Measurements from ENCODE around the gene KAT7.
A peak's percentile ranks its signal among the peaks of the same experiment; 100 is the strongest.

Gene KAT7

DNA sequence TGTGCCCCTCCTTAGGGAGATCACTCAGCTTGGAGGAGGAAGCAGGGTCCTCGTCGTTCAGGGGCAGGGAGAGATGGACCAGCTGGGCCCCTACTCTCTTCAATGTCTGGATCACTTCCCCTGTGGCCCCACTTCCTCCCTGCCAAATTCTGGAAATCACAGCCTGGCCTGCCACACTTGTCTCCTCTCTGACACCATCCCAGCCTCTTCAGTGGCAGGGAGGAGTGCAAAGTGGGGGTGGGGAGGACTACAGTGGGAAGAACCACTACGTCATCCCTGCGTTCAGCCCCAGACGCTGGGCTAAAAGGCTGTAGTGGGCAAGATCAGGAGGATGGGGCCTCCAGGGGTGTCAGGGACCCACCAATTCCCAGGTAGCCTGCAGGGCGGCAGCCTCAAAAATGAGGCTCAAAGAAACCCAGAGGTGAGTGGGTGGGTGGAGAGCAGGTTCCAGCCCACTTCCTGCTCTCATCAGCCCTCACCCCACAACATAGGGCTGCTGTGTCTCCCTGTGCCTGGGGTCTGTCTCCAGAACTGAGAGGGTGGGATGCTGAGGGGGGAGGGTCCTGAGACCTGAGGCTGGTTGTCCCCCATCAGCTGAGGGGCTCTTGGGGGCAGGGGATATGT lies 84.4 kb downstream of the KAT7 start:
- DNase-seq, result no peak

DNA sequence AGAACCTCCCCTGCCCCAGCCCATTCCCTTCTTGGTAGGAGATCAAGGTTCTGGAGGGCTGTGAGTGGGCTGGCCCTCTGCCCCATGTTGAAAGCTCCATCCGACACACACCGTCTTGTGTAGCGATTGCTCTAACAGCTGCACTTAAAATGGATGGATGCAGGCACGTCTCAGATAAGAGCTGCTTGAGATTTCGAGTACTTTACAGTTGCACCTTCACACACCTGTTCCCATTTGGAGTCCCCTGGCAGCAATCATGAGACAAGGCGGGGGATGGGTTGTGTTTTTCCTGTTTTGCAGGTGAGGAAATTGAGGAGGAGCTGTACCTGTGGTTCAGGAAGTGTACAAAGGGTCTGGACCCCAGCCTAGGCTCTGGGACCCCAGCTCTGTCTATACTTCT lies 85.0 kb downstream of the KAT7 start:
- DNase-seq, result no peak

DNA sequence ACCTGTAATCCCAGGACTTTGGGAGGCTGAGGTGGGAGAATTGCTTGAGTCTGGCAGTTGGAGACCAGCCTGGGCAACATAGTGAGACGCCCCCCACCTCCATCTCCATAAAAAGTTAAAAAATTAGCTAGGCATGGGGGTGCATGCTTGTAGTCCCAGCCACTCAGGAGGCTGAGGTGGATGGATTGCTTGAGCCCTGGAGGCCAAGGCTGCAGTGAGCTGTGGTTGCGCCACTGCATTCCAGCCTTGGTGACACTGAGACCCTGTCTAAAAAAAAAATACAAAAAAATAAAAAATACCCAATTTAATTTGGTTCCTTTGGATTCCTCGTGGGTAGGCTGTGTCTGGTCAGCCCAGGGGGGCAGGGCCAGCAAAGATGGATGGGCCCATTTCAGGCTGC lies 85.4 kb downstream of the KAT7 start:
- no peak for DNase-seq

DNA sequence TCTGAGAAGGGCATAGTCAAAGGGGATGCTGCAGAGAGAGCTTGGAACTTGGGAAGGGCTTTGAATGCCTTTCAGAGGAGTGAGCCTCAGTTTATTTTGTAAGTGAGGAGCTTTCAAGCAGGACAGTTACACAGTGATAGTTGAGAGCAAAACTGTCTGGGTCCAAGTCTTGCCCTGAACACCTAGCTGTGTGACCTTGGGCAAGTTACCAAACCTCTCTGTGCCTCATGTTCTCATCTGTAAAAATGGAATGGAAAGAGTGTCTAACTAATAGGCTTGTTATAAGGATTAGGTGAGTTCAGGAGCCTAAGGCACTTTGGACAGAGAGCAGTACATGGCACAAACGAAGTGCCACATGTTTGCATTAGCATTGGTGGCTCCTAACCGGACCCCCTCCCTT lies 86.4 kb downstream of the KAT7 start:
- DNase-seq, result no peak

DNA sequence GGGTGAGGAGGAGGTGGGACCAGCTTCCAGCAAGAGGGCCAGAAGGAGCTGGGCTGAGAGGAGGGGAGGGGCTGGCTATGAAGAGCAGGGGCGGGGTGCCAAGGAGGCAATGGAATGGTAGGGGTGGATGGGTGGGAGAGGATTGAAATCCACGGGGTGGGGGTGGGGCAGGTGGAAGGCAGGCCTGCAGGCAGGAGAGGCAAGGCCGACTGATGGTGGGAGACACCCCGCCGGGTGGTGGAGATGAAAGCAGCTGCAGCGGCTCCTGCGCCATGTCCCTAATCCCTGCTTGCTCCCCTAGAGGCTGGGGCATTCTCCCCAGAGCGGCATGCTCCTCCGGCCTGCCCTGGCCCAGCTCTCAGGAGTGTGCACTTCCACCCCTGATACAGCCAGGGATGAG lies 87.2 kb downstream of the KAT7 start:
- DNase-seq, result no peak

DNA sequence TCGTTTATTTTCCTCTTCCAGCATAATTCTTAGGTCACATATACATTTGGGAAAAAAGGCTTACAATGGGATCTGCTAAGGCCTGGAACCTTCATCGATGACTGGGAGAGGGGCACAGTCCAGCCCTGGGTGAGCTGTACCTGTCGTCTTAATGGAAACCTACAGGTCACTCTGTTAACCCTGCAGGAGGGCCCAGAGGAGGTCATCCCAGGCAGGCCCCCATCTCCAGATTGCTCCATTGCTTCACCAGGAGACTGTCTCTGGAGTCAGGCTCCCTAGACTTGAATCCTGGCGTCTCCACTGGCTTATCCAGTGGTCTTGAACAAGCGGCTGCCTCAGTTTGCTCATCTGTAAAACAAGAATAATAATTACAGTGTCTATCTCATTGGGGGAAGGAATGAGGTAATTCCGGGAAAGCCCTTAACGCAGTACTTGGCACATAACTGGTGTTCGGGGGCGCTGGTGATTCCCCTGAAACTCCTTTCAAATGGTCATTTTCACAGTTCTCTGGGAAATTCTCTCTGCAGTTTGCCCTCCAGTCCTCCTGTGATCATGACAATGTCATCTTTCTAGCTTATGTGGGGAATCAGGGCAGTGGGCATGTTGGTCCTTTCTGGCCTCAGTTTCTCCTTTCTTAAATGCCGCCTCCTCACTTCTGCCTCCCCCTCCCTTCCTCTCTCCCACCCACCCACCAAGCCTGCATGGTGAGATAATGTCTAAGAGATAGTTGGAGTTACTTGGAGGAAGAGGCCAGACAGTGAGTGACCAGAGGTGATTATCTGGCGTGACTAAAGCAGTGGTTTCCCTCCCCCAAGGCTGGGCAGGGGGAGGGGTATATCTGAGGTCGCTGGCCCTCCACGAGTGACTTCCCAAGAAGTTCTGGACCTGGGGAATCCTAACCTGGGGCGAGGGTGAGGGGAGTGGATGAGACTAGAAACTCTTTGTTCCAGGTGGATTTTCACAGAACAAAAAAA lies 90.7 kb downstream of the KAT7 start:
- DNase-seq, result no peak

DNA sequence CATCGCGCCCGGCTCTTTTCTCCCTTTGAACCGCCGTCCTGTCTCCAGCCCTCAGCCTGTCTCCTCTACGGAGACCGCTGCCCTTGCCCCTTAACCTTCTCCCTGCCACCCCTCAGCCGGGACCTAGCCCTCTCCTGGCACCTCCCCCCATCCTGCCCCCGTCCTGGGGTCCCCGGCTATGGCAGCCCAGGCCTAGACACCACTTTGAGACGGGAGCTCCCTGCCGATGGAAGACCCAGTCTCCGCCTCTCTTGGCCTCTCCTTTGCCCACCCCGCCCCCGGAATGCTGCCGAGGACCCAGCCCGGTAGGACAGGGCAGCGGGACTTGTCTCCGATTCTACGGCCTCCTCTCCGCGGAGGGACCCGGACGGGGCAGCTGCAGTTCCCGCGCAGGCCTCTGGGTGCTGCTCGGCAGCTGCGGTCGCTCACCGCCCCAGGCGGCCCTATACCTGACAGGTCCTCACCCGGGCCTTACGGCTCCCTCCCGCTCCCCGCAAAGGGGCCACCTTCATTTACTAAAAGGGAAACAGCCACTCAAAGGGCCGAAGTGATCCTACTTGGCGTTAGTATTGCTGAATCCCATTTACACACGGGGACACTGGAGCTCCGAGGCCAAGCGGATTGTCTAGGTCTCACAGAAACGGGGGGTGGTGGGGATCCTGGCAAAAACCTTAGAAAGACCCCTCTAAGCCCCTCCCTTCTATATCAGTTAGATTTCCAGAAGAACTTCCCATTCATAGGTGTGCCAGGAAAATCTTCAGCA lies 92.0 kb downstream of the KAT7 start:
- DNase-seq, result peak in 6 of 14 donors; percentile 0 to 41 (median 4)

DNA sequence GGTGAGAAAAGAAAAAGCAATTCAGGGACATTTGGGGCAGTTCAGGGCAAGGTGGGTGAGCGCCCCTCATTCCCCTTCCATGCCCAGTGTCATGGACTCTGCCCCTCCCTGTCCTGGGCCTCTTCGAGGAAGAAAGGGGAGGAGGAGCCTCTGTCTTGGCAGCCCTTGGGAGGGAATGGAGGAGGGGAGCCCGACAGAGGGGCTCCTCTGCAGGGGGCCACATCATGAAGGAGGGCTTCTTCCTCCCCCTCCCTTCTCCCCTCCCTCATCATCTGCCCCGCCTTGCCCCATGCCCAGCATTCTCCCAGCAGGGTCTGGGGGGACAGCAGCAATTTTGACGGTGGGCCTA lies 92.5 kb downstream of the KAT7 start:
- no peak for DNase-seq

DNA sequence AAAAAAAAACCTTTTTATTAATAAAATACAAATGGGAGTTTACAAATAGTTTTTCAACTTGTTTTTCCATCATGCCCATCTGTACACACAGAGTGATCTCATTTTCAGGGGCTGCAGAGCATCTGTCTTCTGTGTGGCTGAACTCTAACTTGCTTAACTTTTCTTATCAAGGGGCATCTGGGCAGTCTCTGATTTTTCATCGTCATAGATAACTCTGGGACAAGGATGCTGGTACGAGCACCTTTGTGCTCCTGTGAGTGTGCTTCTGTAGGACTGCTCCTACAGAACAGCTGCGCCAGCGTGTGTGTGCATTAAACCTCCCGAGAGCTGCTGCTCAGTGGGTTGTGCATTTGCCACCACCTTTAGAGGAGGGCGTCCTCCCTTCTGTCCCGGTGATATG lies 94.0 kb downstream of the KAT7 start:
- no peak for DNase-seq
